ENCODE data around the gene SHISA7.
A peak's percentile ranks its signal among the peaks of the same experiment; 100 is the strongest.

SHISA7 gene

GRCh38 chr19:55482156-55482961 lies 39.3 kb upstream of the SHISA7 start:
- no peak for DNase-seq (ENCODE audit: low read depth in 2 of 2)

- DNase-seq (ENCODE audit: low read depth in 2 of 2), result no peak
Observed at GRCh38 chr19:55481794-55482155, 38.7 kb upstream of the SHISA7 start.

- no peak for DNase-seq (ENCODE audit: low read depth in 2 of 2)
Observed at GRCh38 chr19:55481148-55481793, 38.2 kb upstream of the SHISA7 start.

- DNase-seq (ENCODE audit: low read depth in 2 of 2), result no peak
Observed at GRCh38 chr19:55479451-55480230, 36.5 kb upstream of the SHISA7 start.

GRCh38 chr19:55479045-55479444 lies 35.9 kb upstream of the SHISA7 start:
- no peak for DNase-seq (ENCODE audit: low read depth in 2 of 2)

GRCh38 chr19:55478364-55478763 lies 35.3 kb upstream of the SHISA7 start:
- no peak for DNase-seq (ENCODE audit: low read depth in 2 of 2)

- no peak for DNase-seq (ENCODE audit: low read depth in 2 of 2)
Observed at GRCh38 chr19:55477905-55478304, 34.8 kb upstream of the SHISA7 start.

- peak; percentile 95 to 98 for DNase-seq (ENCODE audit: low read depth in 2 of 2)
Observed at GRCh38 chr19:55476100-55476775, 33.1 kb upstream of the SHISA7 start, which contains the start of gene ZNF628. TSS of gene ZNF628 (plus strand) at chr19:55476617. CDS start at chr19:55479911, 3,294 bp downstream.

- no peak for DNase-seq (ENCODE audit: low read depth in 2 of 2)
Observed at GRCh38 chr19:55474269-55475265, 31.5 kb upstream of the SHISA7 start.

- no peak for DNase-seq (ENCODE audit: low read depth in 2 of 2)
Observed at GRCh38 chr19:55473225-55474012, 30.3 kb upstream of the SHISA7 start.

- DNase-seq (ENCODE audit: low read depth in 2 of 2), result no peak
Observed at GRCh38 chr19:55472463-55472862, 29.4 kb upstream of the SHISA7 start.

GRCh38 chr19:55471266-55471665 lies 28.2 kb upstream of the SHISA7 start:
- DNase-seq (ENCODE audit: low read depth in 2 of 2), result no peak

- DNase-seq (ENCODE audit: low read depth in 2 of 2), result no peak
Observed at GRCh38 chr19:55468054-55468393, 24.9 kb upstream of the SHISA7 start.

GRCh38 chr19:55467236-55468053 lies 24.3 kb upstream of the SHISA7 start:
- peak; percentile 54 to 68 for DNase-seq (ENCODE audit: low read depth in 2 of 2)

GRCh38 chr19:55466241-55466614 lies 23.1 kb upstream of the SHISA7 start:
- no peak for DNase-seq (ENCODE audit: low read depth in 2 of 2)

GRCh38 chr19:55465460-55466240 lies 22.6 kb upstream of the SHISA7 start:
- no peak for DNase-seq (ENCODE audit: low read depth in 2 of 2)

- no peak for DNase-seq (ENCODE audit: low read depth in 2 of 2)
Observed at GRCh38 chr19:55464662-55465054, 21.6 kb upstream of the SHISA7 start, which contains the start of gene C19orf85. TSS of gene C19orf85 (minus strand) at chr19:55464751. CDS start at chr19:55464554, 197 bp downstream.

GRCh38 chr19:55464039-55464661 lies 21.1 kb upstream of the SHISA7 start:
- DNase-seq (ENCODE audit: low read depth in 2 of 2), result no peak
